ENCODE measurements around the gene SEC23B.

DNA sequence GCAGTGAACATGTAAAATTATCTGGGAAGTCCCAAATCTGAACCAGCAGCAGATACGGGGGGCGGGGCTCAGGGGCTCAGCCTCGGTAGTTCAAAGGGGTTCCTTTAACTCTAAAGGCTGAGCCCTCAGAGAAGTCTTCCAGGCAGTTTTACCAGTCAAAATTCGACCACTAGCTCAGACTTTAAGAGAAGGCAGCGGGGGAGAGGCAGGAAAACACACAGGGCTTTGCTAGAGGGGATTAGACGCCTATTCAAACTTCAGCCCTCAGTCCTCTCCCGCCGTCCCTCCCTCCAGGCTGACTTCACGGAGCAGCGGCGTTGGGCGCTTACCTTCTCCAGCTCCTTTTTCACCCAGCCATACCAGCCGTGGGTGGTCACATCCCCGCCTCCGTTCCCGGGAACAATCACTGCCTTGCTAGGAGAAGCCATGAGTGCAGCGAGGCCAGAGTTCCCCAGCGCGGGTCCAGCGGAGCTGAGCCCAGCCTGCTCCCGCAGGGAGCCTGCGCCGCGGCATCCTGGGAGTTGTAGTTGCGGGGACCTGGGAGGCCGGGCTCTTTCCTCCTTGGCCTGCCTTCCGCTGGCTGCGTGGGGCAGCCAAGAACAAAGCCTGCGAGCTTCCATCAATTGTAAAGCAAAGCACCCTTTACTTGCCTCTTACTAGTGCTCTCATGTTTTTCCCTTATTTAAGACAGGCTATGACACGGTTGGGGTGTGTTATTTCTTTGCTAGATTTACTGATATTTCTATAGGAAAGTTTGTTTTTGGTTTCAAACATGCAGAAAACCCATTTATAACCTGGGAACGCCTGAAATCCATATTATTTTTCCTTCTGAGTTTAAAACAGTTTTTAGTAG, 10.8 kb upstream of the SEC23B start, which contains the start of gene RBBP9:
- TF ChIP-seq EZH2 (IDR thresholded peaks at IDR 0.05; ENCODE audit: borderline replicate concordance, insufficient read depth, low read length, poor library complexity, severe bottlenecking), result no peak
- TF ChIP-seq, protein P1, sequence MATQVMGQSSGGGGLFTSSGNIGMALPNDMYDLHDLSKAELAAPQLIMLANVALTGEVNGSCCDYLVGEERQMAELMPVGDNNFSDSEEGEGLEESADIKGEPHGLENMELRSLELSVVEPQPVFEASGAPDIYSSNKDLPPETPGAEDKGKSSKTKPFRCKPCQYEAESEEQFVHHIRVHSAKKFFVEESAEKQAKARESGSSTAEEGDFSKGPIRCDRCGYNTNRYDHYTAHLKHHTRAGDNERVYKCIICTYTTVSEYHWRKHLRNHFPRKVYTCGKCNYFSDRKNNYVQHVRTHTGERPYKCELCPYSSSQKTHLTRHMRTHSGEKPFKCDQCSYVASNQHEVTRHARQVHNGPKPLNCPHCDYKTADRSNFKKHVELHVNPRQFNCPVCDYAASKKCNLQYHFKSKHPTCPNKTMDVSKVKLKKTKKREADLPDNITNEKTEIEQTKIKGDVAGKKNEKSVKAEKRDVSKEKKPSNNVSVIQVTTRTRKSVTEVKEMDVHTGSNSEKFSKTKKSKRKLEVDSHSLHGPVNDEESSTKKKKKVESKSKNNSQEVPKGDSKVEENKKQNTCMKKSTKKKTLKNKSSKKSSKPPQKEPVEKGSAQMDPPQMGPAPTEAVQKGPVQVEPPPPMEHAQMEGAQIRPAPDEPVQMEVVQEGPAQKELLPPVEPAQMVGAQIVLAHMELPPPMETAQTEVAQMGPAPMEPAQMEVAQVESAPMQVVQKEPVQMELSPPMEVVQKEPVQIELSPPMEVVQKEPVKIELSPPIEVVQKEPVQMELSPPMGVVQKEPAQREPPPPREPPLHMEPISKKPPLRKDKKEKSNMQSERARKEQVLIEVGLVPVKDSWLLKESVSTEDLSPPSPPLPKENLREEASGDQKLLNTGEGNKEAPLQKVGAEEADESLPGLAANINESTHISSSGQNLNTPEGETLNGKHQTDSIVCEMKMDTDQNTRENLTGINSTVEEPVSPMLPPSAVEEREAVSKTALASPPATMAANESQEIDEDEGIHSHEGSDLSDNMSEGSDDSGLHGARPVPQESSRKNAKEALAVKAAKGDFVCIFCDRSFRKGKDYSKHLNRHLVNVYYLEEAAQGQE (IDR thresholded peaks at IDR 0.05; ENCODE audit: borderline replicate concordance), result peak; percentile 83
- TF ChIP-seq, protein P2, sequence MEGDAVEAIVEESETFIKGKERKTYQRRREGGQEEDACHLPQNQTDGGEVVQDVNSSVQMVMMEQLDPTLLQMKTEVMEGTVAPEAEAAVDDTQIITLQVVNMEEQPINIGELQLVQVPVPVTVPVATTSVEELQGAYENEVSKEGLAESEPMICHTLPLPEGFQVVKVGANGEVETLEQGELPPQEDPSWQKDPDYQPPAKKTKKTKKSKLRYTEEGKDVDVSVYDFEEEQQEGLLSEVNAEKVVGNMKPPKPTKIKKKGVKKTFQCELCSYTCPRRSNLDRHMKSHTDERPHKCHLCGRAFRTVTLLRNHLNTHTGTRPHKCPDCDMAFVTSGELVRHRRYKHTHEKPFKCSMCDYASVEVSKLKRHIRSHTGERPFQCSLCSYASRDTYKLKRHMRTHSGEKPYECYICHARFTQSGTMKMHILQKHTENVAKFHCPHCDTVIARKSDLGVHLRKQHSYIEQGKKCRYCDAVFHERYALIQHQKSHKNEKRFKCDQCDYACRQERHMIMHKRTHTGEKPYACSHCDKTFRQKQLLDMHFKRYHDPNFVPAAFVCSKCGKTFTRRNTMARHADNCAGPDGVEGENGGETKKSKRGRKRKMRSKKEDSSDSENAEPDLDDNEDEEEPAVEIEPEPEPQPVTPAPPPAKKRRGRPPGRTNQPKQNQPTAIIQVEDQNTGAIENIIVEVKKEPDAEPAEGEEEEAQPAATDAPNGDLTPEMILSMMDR (IDR thresholded peaks at IDR 0.05; ENCODE audit: poor library complexity, severe bottlenecking), result peak; percentile 30
- peak; percentile 70 for TF ChIP-seq POLR2AphosphoS5 (IDR thresholded peaks at IDR 0.05)
- peak; percentile 86 for TF ChIP-seq TAF1 (IDR thresholded peaks at IDR 0.05; ENCODE audit: low read depth)
- peak; percentile 66 for TF ChIP-seq EP300 (conservative IDR thresholded peaks at IDR 0.05; ENCODE audit: poor library complexity, severe bottlenecking)
- peak; percentile 87 for TF ChIP-seq MXI1 (conservative IDR thresholded peaks at IDR 0.05; ENCODE audit: poor library complexity, severe bottlenecking)
- peak; percentile 49 for TF ChIP-seq RAD21 (conservative IDR thresholded peaks at IDR 0.05)
- peak; percentile 52 for TF ChIP-seq SMC3 (conservative IDR thresholded peaks at IDR 0.05; ENCODE audit: poor library complexity)

Data from neural cell (in vitro differentiated cells).